ENCODE data around the gene EPHB3.

GRCh38 chr3:184596886-184597575 is 35.4 kb downstream of the EPHB3 start:
- TF ChIP-seq CTCF (IDR thresholded peaks at IDR 0.05) = no peak
- no peak for TF ChIP-seq POLR2A (IDR thresholded peaks at IDR 0.05; ENCODE audit: low read length)
- no peak for TF ChIP-seq PBX3 (IDR thresholded peaks at IDR 0.05)
- TF ChIP-seq EP300 (IDR thresholded peaks at IDR 0.05) = no peak
- TF ChIP-seq RAD21 (conservative IDR thresholded peaks at IDR 0.05 in 1 of 2, IDR thresholded peaks at IDR 0.05 in 1 of 2) = no peak
- TF ChIP-seq CHD2 (IDR thresholded peaks at IDR 0.05; ENCODE audit: low read length, partially characterized antibody) = no peak
- TF ChIP-seq MAX (IDR thresholded peaks at IDR 0.05) = no peak
- TF ChIP-seq JUN (IDR thresholded peaks at IDR 0.05) = no peak
- no peak for TF ChIP-seq USF2 (IDR thresholded peaks at IDR 0.05)
- no peak for TF ChIP-seq REST (IDR thresholded peaks at IDR 0.05)
- TF ChIP-seq MYC (IDR thresholded peaks at IDR 0.05; ENCODE audit: borderline replicate concordance, low read length) = no peak
- TF ChIP-seq SMC3 (IDR thresholded peaks at IDR 0.05) = no peak
